Lung (tissue), 12 donors: ENCODE data around the gene TMEM158. TPM values are rescaled to one million over a fixed set of nuclear protein-coding genes. Genes with fewer than 3 reads are reported as not detected.

Source experiments
- ATAC-seq: fragments of 200-7000 bp; cut with Tn5 transposase; one replicate; pipeline ENCODE4 v1.9.1; 2020; ENCODE audit warnings: moderate number of reproducible peaks; ENCODE audit not compliant: insufficient read depth, low FRiP score
- DNase-seq, 3 donors: peaks; one replicate each; pipeline ENCODE4 v3.0.0-alpha.2; 2013 to 2017
- H3K27ac ChIP-seq, 2 donors: one replicate each; pipeline ENCODE4 v1.5.1; 2013; ENCODE audit warnings: mild to moderate bottlenecking in 2 of 2, moderate library complexity in 2 of 2, control low read depth in 1 of 2, inconsistent platforms in 1 of 2, low read depth in 1 of 2, low read length in 1 of 2
- H3K27me3 ChIP-seq, 3 donors: one replicate each; pipeline ENCODE4 v1.5.1; 2013; ENCODE audit warnings: low read length in 2 of 3; ENCODE audit not compliant: control insufficient read depth in 3 of 3, insufficient read depth in 3 of 3
- H3K36me3 ChIP-seq, 4 donors: one replicate each; pipeline ENCODE4 v1.5.1; 2013; ENCODE audit warnings: low read length in 4 of 4, mild to moderate bottlenecking in 1 of 4, moderate library complexity in 1 of 4; ENCODE audit not compliant: control insufficient read depth in 4 of 4, insufficient read depth in 4 of 4
- H3K4me1 ChIP-seq, 5 donors: one replicate each; pipeline ENCODE4 v1.5.1; 2013; ENCODE audit warnings: low read length in 5 of 5, mild to moderate bottlenecking in 2 of 5, moderate library complexity in 1 of 5; ENCODE audit not compliant: control insufficient read depth in 5 of 5, insufficient read depth in 5 of 5
- H3K4me3 ChIP-seq: one replicate; pipeline ENCODE4 v1.5.1; 2013; ENCODE audit warnings: mild to moderate bottlenecking, control low read depth, moderate library complexity
- H3K9ac ChIP-seq, 2 donors: one replicate each; pipeline ENCODE4 v1.5.1; 2013; ENCODE audit warnings: low read length in 2 of 2, control low read depth in 1 of 2; ENCODE audit not compliant: insufficient read depth in 1 of 2
- H3K9me3 ChIP-seq, 4 donors: one replicate each; pipeline ENCODE4 v1.5.1; 2013; ENCODE audit warnings: low read length in 3 of 4, mild to moderate bottlenecking in 1 of 4, moderate library complexity in 1 of 4; ENCODE audit not compliant: control insufficient read depth in 4 of 4, insufficient read depth in 3 of 4
- CTCF ChIP-seq: IDR thresholded peaks from 2 replicates; pipeline ENCODE4 v1.5.1; 2012; ENCODE audit warnings: mild to moderate bottlenecking; ENCODE audit errors: control extremely low read depth, extremely low read depth
- WGBS, 2 donors: extraction: QIAGEN DNeasy Blood & Tissue Kit; methylation state at CpG; one replicate each; pipeline ENCODE4 v1.1.7; 2013; 5-methylcytosine and 5-hydroxymethylcytosine counted together
- polyA plus RNA-seq, 2 donors: library from polyadenylated mRNA; stranded (reverse); fragments of 200-250 nt; gene quantifications; one replicate each; pipeline ENCODE4 v1.2.1, GENCODE V29; 2013
- total RNA-seq, 2 donors: library from RNA; depleted of rRNA in 1 of 2; stranded (reverse); fragments of >200 nt in 1 of 2; gene quantifications; one replicate each; pipeline ENCODE4 v1.2.1, GENCODE V29; 2014 to 2021
- donor health status: control.
- donor health status: control.
- donor health status: Bipolar disorder and iron deficiency.
- donor health status: healthy.
- donor health status: DM: yes; HTN: yes; CAD: no.

Gene TMEM158
- total and polyA plus RNA-seq, 4 donors, result 1.1 to 3.4 (median 1.4) TPM

GRCh38 chr3:45232521-45232920 is 6.4 kb upstream of the TMEM158 start:
- H3K27ac ChIP-seq, result no peak overlapping the region
- no peak for ATAC-seq

GRCh38 chr3:45227946-45228345 is 1.9 kb upstream of the TMEM158 start:
- Histone ChIP-seq H3K4me1 (peaks cover 0 to 20% (median 3%) of the 10 kb centered on the region in 5 donors), H3K36me3 (no peaks in the 10 kb centered on the region), H3K4me3 (no peak overlapping the region), H3K9ac (no peak overlapping the region), H3K9me3 (peaks cover 0 to 2% (median 0%) of the 10 kb centered on the region in 4 donors), H3K27ac (no peak overlapping the region), H3K27me3 (peaks cover 6 to 31% (median 8%) of the 10 kb centered on the region in 3 donors)
- 74 to 85% methylated on average over 6 of the region's 6 CpGs for WGBS, 2 donors
- TF ChIP-seq CTCF, result no peak
- DNase-seq (peak in 1 of 3 donors; percentile 21), ATAC-seq (no peak)

More at GRCh38 chr3:45232521-45232920, 6.4 kb upstream of the TMEM158 start:
- Histone ChIP-seq H3K4me3 (no peak overlapping the region), H3K4me1 (no peaks in the 10 kb centered on the region), H3K9ac (no peak overlapping the region), H3K36me3 (no peaks in the 10 kb centered on the region), H3K9me3 (no peaks in the 10 kb centered on the region), H3K27me3 (peaks cover 0 to 11% (median 0%) of the 10 kb centered on the region in 3 donors)
- TF ChIP-seq CTCF, result no peak
- DNase-seq, result no peak

GRCh38 chr3:45227071-45227820 is 1.2 kb upstream of the TMEM158 start:
- DNase-seq, result peak in 2 of 3 donors; percentile 43 to 63
- Histone ChIP-seq H3K4me1 (peaks cover 0 to 20% (median 3%) of the 10 kb centered on the region in 5 donors), H3K9ac (peak overlapping the region in 1 of 2 donors; percentile 69), H3K27ac (no peak overlapping the region), H3K4me3 (no peak overlapping the region), H3K27me3 (peaks cover 6 to 35% (median 15%) of the 10 kb centered on the region in 3 donors), H3K36me3 (no peaks in the 10 kb centered on the region), H3K9me3 (peaks cover 0 to 2% (median 0%) of the 10 kb centered on the region in 4 donors)
- no peak for TF ChIP-seq CTCF
- 80 to 81% methylated on average over 7 of the region's 7 CpGs for WGBS, 2 donors
- no peak for ATAC-seq
